Midbrain (tissue), 1 donor: ENCODE data around the gene SCFD2.
"Not testable (repeated sequence)": the region's sequence is repeated elsewhere in the genome, so short reads cannot be mapped to it uniquely, and the experiment has no call there.

Source experiments
- DNase-seq: peaks from one replicate; lab custom pipeline; 2025; lab: John Stamatoyannopoulos, UW

Gene SCFD2

DNA sequence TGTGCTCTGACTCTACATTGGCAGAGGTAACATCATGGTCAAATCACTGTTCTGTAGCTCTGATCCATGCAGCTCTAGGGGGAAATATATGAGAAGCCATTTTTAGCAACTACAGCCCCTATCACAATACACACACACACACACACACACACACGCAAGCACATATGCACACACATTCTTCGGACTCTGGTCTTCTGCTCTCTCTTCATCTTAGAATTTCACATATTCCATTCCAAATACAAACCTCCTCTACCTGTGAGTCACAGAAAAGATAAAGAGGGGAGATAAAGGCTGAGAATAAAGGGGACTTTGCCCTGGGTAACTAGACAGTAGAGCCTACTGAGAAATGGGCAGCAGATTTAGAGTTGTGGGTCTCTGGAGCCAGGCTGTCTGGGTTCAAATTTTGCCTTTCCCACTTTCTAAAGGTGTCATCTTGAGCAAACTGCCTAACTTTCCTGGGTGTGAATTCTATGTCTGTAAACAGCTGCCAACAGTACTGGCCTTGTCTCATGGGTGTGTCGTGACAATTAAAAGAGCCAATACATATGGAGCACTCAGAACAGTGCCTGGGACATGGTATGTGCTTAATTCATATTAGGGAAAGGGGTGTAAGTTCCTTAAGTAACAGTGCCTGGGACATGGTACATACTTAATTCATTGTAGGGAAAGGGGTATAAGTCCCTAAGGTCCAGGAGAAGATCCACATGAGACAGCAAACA lies 515.3 kb downstream of the SCFD2 start:
- DNase-seq, result no peak

DNA sequence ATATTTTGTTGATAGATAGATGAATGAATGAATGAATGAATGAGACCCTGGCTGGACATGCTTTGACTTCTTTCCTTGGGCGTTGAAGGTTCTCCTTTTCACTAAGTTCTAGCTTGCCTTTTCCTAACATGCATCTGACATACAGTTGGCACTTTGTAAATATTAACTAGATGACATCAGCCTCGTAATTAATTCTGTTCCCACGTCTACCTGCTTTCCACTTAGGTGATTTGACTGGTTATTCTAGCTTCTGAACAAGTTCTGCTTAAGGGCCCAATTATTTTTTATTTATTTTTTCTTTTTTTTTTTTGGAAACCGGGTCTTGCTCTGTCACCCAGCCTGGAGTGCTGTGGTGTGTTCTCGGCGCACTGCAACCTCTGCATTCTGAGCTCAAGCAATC lies 517.6 kb downstream of the SCFD2 start:
- DNase-seq, result no peak

DNA sequence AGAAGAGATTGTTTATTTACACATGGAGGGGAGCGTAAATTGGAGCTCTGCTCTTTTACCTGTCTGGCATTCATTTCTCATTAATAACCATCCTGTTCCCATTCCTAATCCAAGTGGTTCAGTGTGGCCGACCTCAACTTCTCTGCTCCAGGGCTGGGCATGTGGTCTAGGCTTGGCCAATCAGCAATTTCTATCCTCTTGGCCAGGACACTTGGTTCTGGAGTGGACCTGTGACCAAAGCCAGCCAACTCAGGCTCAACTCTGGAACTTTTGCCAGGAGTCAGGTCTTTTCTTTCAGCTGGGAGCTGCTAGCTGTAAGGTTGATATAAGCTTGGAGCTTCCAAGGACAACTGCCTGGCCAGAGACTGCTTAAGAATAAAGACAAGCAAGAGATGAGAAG lies 519.4 kb downstream of the SCFD2 start:
- DNase-seq, result no peak

DNA sequence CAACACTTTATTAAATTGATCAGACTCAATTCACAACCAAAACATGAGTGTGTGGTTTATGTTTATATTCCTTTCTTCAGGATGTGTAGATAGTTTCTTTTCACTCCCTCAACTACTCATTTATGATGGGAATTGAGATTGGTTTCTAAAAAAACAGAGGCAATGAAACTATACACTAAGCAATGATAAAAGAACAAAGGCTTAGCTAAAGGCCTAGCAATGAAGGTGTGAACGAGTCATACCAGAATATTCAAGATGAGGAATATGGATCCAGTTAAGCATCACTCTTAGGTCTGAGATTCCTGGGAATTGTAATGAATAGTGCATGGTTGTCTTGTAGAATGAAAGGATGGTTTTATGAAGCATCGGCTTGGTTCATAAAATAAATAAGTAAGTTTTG lies 521.3 kb downstream of the SCFD2 start:
- no peak for DNase-seq

DNA sequence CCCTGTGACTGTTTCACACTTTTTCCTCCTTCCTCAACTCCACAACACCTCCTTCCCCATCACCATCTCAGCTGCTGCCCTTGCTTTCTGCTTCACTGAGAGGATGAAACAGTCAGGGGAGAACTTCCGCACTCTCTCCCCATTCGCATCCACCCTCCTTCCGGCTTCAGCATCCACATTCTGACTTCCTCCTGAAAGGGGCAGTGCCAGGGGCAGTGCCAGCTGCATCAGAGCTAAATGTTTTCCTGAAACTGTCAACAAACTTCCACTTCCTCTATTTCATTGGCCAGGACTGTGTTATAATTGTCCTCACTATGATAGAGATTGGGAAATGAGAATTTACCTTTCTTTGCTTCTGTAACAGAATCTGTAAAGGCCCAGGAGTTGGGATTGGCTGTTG lies 521.9 kb downstream of the SCFD2 start:
- no peak for DNase-seq

DNA sequence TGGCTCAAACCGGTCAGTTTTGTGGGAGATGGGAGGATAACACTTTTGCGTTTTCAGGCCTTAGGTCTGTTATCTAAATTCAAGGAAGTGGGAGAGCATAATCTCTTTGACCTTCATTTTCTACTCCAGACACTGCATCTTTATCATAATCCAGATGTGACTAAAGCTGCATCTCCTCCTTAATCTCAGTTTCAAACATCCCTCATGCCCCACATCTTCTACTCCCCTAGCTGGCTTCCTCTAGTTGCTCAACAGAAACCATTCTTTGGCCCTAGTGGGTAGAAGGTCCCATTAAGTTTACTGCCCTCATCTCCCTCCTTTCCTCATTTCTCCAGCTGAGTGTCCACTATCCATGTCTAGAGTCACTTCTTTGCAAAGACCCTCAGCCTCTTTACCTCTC lies 522.5 kb downstream of the SCFD2 start:
- no peak for DNase-seq

DNA sequence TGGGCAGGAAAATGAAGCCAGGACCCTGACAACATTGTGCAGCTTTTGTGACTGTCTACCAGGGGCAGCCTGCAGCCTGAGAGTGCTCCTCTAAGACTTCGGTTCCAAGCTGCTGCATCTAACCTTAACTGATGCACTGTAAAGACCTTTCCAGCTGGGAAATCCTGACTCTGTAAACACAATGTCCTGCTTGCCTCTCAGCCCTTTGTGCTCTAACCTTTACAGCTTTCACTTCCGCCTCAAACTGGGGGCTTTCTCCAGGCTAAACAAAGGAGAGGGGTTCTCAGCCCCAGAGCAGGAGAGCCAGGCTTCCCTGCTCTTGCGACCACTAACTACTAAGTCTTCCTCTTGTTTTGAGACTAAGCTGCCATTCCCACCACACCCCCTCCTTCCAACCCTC lies 523.1 kb downstream of the SCFD2 start:
- no peak for DNase-seq

DNA sequence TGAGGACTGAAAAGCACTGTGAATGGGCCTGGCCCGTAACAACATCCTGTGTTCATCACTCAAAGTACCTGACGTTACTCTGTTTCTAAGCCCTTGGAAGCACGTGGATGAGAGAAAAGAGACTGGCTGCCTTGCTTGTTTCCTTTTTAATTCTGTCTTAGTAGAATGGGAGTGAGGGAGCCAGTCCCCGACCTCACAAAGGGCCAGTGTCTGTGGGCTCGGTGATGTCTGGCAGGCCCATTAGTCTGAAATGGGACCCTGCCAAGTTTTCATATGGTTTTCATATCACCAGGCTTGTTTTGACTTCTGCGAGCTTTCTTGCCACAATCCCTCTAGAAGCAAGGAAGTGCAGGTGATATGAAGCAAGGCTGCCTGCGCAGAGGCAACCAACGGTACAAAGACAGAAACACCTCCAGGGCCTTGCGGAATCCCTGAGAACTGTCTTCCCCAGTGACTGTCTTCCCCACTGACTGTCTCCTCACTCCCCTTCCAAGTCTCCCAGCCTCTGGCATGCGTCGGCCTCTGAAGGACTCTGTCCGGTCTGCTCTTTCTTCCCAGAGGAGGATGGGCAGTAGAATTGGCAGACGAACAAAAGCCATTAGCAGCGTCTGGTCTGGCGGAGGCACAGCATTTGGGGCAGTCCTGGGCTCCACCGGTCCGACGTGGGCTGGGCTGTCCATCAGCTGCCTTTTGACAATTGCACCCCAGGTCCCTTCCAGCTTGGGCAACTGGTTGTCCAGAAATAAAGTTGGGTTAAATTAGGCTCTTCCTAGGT lies 524.0 kb downstream of the SCFD2 start:
- DNase-seq, result peak; percentile 46

DNA sequence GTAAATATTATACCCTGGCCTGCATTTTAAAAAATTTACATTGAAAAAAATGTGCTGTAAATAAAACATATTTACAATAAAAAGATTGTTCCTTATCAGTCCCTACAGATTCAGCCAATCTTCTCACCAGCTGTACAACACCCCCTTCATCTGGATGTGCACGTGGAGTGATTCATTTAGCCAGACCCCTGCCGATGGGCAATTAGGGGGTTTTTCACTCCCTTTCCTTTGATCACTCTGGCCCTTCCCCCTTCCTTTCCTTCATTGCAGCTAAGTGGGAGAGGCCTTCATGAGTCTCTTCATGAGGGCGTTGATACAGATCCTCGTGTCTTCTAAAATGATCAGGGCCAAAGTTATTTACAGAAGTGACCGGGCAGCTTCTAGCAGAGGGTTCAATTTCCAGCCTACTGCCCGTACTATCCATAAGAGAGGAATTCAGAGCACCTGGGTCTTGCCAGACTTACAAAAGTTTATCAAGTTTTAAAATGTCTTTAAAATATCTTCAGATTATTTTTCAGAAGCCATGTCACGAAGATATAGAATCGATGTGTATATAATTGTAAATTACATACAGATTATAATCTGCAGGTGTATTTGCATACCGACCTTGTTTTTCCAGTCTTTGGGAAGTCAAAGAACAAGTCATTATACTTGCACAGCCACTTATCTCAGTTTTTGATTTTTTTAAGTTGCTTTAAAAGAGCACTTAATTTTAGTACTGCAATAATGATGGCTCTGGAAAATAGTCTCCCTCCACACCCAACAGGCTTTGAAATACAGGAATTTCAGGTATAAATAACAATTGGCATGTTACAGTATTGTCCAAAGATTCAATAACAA lies 525.1 kb downstream of the SCFD2 start:
- DNase-seq, result no peak

DNA sequence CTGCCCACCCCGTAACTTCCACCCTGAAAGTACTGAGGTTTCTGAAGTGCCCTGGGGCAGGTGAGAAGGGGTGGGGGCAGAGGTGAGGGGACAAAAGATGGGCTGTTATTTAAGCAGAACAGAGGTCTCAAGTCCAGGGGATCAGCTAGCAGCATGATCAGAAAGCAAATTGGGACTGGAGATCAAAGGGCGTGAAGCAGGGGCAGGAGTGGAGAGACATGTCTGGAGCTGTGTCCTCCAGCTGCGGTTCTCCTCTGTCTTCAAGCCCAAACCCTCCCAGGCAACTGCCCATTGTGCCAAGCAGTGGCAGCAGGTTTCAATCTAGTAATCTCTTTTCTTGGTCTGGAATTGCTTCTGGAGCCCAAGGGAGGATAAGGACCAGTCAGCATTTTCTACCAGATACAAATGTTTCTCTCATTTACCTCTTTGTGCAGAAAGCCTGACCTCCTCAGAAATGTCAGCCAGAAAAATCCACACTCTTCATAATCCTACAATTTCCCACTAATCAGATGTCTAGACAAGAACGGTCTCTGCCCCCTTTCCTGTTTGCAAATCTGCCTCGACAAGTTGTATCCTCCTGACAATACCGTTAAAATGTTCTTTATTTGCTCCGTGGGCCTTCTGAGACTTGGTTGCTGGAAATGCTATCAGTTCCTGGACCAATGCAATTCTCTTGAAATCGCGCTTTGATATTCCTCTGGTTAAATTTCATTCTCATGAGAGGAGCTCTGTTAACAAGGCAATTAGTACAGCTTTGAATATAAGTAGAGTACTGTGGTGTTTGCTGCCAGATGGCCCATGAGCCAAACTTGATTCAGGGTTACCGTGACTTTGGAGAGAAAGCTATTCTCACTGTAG lies 526.9 kb downstream of the SCFD2 start:
- DNase-seq, result no peak

DNA sequence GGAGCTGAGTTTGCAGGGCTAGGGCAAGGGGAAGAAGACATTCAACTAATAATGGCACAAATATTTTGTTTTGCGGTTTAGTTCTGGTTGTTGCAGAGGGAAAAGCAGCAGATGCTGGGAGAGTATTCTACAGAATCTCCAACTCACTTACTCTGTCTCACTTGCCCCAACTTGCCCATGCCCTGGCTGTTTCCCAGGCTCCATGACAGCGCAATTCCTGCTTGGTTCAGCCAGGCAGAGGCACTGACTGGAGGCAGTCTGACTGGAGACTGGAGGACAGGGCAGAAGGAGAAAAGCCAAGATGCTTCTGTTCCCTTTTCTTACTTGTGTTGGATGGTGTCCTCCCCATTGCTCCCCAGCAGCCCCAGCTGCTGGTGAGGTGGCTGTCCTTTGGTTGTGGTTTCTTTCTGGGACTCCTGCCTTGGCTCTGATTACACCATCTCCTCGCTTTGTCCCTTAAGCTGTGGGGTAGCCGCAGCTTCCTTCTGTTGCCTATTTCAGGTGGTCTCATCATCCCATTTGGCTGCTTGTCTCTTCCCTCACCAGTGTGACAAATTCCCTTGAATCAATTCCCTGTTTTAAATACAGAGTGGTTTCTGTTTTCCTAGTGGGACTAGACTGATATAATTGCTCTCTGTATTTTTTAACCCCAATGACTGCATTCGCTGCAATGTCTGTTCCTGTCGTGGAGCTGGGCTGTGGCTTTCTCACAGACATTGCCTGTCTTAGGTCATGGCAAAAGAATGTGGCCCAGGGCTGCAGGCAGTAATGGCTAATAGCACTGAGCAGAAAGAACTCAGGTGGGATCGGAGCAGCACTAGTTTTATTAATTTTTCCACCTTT lies 527.9 kb downstream of the SCFD2 start:
- DNase-seq, result peak; percentile 5

DNA sequence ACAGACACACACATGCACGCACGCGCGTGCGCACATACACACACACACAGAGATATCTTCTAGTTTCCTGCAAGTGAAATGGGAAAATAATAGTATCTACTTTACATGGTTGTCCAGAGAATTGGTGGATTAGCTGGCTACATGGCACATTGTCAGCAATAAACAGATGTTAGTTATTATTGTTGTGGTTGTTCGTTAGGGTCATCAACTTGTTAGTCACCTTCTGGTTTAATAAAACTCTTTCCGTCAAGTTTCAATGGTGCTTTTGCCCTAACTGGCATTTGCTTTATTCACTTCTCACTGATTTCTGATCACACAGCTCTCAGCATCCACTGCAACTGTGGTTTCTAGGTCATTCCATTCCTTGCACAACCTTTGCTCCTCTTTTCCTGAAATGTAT lies 529.2 kb downstream of the SCFD2 start:
- DNase-seq, result no peak

DNA sequence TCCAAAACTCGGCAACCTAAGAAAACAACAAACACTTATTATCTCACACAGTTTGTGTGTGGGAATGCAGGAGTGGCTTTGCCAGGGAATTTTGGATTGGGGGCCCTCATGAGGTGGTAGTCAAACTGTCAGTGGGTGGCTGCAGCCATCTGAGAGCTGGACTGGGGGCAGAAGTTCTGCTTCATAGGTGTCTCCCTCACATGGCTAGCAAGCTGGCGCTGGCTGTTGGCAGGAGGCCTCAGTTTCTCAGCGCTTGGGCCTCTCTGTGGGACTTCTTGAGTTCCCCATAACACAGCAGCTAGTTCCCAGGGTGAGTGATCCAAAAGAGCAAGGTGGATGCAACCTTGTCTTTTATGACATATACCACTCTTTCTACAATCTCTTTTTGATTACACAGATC lies 529.7 kb downstream of the SCFD2 start:
- DNase-seq, result no peak

DNA sequence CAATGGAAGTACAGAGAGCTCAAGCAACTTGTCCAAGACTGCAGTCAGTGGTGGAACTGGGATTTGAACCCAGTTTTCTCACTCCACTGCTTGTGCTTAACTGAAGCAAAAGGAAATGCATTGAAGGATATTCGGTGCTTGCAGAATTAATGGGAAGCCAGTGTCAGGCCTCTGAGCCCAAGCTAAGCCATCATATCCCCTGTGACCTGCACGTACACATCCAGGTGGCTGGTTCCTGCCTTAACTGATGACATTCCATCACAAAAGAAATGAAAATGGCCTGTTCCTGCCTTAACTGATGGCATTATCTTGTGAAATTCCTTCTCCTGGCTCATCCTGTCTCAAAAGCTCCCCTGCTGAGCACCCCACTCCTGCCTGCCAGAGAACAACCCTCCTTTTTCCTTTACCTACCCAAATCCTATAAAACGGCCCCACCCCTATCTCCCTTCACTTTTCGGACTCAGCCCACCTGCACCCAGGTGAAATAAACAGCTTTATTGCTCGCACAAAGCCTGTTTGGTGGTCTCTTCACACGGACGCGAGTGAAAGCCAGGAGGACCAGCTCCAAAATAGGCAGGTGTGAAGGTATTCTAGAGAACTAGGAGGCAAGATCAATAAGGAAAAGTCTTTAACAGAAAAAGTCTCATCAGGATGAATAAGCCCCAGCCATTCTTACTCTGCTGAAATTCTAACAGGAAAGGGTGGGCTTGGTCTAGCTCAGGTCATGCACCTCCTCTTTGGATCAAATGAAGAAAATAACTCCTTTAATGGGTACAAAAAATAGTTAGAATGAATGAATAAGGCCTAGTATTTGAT lies 531.0 kb downstream of the SCFD2 start:
- DNase-seq, result not testable (repeated sequence)

DNA sequence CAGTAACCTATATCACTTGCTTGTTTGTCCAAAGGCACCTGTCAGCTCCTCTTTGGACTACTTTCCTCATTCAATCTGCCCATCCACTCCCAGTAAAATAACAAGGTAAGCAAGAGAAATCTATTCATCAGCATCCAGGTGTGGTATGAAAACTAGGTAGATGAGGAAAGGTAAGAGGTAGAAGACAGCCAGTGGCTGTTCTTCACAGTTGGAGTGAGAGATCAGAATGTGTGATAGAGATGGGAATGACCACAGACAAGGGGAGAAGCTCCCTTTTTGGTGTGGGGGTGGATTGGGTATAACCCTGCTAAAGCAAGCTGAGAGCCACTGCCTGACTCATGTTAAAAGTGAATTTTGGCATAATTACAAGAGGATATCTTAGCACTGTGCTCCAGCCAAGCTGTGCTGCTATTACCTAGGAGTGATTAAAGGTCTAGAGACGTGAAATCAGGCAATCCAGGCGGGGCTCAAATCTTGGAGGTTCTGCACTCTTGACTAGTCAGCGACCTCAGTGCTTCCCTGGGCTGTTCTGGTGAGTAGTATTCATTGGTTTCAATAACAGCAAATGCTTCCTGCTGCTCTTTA lies 531.8 kb downstream of the SCFD2 start:
- no peak for DNase-seq

DNA sequence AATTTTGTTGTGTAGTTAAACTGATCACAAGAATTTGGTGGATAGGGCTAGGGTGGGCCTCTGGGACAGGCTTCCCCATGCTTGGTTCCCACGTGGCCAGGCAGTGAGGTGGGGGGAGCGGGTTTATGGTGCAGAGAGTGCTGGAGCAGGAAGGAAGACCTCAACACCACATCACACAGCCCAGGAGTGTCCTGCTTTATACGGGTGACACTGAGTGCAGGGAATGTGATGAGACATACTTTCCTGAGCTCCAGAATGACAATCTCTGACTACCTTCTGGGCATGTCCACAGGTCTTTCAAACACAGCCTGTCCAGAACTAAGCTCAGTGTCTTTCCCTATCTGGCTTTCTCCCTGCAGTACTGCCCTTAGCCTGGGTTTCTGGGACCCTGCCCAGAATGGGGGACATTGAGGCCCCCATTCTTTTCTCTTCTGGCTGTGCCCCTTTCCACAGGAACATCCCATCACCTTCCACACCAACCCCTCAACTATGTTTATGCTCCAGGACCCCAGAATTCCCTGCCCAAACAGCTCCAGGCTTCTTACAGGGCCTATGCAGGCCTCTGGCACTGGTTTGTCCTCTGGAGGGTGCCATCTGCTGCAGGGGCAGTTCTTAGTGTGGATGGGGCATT lies 540.3 kb downstream of the SCFD2 start:
- DNase-seq, result no peak

DNA sequence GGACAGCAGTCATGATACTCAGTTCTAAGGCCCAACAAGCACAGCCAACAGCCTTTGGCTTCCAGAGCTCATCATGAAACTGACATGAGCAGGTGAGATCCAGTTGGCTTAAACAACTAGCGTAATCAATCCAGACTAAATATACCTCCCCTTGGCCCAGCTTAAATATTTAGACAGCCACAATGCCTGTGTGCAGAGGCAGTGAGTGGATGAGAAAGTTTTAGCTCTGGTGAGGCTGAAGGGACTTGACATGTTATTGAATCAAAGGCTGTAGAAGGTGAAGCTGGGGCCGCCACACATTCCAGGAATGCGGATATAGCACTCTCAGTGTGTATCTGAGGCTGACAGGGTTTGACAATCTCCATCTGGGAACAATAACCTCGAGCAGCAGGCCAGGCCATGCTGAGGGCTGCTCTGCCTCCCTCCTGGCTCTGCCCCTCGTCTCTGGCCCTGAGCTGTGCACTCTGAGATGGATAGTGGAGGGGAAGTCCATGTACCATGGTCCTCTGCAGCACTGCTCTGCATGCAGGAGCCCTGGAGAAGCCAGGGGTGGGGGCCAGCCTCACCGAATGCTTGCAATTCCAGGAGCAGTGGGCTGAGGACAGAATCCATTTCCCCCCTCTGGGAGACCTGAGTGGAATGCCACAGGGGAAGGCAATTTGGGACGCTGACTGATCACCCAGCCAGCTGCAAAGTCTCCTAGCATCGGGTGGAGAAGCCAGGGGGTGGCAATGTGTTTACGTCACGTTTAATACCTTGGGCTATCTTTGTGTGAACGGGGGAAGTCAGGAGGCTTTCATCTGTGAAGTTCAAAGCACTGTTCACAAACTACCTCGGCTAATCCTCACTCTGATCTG lies 541.0 kb downstream of the SCFD2 start:
- DNase-seq, result no peak

DNA sequence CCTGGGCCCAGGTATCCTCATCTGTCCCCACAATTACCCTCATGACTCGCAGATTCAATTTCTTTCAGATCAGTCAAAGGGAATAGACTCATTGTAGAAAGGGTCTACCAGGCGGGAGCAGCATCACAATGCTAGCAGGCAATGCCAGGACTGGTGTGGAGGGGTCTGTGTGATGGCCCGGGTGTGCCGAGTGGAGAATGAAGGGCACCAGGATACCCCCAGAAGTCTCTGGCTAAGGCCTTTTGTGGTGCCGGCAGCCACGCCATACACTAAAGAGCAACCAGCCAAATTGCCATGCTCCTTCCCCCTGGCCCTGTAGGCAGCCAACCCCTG lies 541.6 kb downstream of the SCFD2 start:
- DNase-seq, result no peak
